Stimulated activated CD4-positive, alpha-beta T cell treated with anti-CD3 and anti-CD28 coated beads, Interleukin-12 subunit alpha, Interleukin-12 subunit beta, amount 100 ng/mL, for 4 hours (primary cell): ENCODE measurements around the gene MEI1.
"Not testable (repeated sequence)": the region's sequence is repeated elsewhere in the genome, so short reads cannot be mapped to it uniquely, and the experiment has no call there.

ENCODE experiments used
- DNase-seq: peaks from one replicate; pipeline ENCODE4 v3.0.0-alpha.2; 2020

The MEI1 gene

GRCh38 chr22:41683616-41684015, 15.7 kb upstream of the MEI1 start:
- DNase-seq = no peak

GRCh38 chr22:41684194-41684593, 15.1 kb upstream of the MEI1 start:
- no peak for DNase-seq

GRCh38 chr22:41686890-41687289, 12.4 kb upstream of the MEI1 start:
- not testable (repeated sequence) for DNase-seq

GRCh38 chr22:41687901-41688364, 11.4 kb upstream of the MEI1 start:
- no peak for DNase-seq

- peak; percentile 88 for DNase-seq
Observed at GRCh38 chr22:41688365-41689211, 10.7 kb upstream of the MEI1 start, which contains the start of gene SNU13. Gene SNU13 (minus strand): TSS chr22:41688867. CDS start chr22:41688796, 71 bp downstream.

- DNase-seq = no peak
Observed at GRCh38 chr22:41690476-41690875, 8.8 kb upstream of the MEI1 start.

GRCh38 chr22:41695211-41695610, 4.1 kb upstream of the MEI1 start:
- no peak for DNase-seq

- no peak for DNase-seq
Observed at GRCh38 chr22:41696703-41697102, 2.6 kb upstream of the MEI1 start.

GRCh38 chr22:41697126-41697775, 2.1 kb upstream of the MEI1 start:
- DNase-seq = peak; percentile 98

GRCh38 chr22:41700108-41700364, 733 bp downstream of the MEI1 start:
- DNase-seq = no peak

GRCh38 chr22:41702763-41703162, 3.5 kb downstream of the MEI1 start:
- DNase-seq = no peak

- no peak for DNase-seq
Observed at GRCh38 chr22:41709341-41709740, 10.0 kb downstream of the MEI1 start.

- DNase-seq = no peak
Observed at GRCh38 chr22:41713004-41713403, 13.7 kb downstream of the MEI1 start.

GRCh38 chr22:41722496-41722895, 23.2 kb downstream of the MEI1 start:
- DNase-seq = no peak

GRCh38 chr22:41725510-41726110, 26.3 kb downstream of the MEI1 start:
- DNase-seq = no peak

GRCh38 chr22:41731609-41732008, 32.3 kb downstream of the MEI1 start:
- DNase-seq = no peak

- DNase-seq = no peak
Observed at GRCh38 chr22:41732096-41732772, 32.9 kb downstream of the MEI1 start.

- DNase-seq = not testable (repeated sequence)
Observed at GRCh38 chr22:41733241-41733640, 33.9 kb downstream of the MEI1 start.

GRCh38 chr22:41739576-41739975, 40.3 kb downstream of the MEI1 start:
- no peak for DNase-seq

GRCh38 chr22:41742918-41743317, 43.6 kb downstream of the MEI1 start:
- DNase-seq = no peak

- no peak for DNase-seq
Observed at GRCh38 chr22:41745968-41746367, 46.7 kb downstream of the MEI1 start.

GRCh38 chr22:41746567-41747400, 47.5 kb downstream of the MEI1 start:
- DNase-seq = peak; percentile 33
